Measurements from ENCODE around the gene FSTL4.

GRCh38 chr5:133596049-133596448, 16.3 kb downstream of the FSTL4 start:
- TF ChIP-seq TCF4 (CRISPR knock-in tag; IDR thresholded peaks at IDR 0.05; ENCODE audit: borderline replicate concordance) (no peak), ARNTL (CRISPR knock-in tag; IDR thresholded peaks at IDR 0.05; ENCODE audit: borderline replicate concordance, low read depth) (no peak), ZFP30 (CRISPR knock-in tag; IDR thresholded peaks at IDR 0.05) (no peak), CREB5 (CRISPR knock-in tag; IDR thresholded peaks at IDR 0.05; ENCODE audit: low read depth) (no peak)
